ENCODE results near the gene PTPRT. TPM values are rescaled to one million over a fixed set of nuclear protein-coding genes. Genes with fewer than 3 reads are reported as not detected.

Gene PTPRT
- total RNA-seq, 1 experiment from 2014 or later, result 0.13 TPM

GRCh38 chr20:42530191-42530590, 659.5 kb downstream of the PTPRT start:
- Mint-ChIP-seq H3K4me1 (peaks cover 0 to 2% of the 10 kb centered on the region in 2 experiments; a peak in 1 of 4 replicates), H3K4me3 (no peak overlapping the region), H3K9me3 (no peaks in the 10 kb centered on the region), H3K27ac (no peak overlapping the region), H3K36me3 (ENCODE audit: insufficient read depth in 1 of 3, low read depth in 3 of 3) (no peaks in the 10 kb centered on the region), H3K27me3 (ENCODE audit: low read depth) (no peaks in the 10 kb centered on the region; the same call in 1 of the 2 replicates)
- Histone ChIP-seq H3K27ac (ENCODE audit: insufficient read length, low read depth, low read length) (no peak overlapping the region), H2BK15ac (ENCODE audit: low read depth, low read length) (no peak overlapping the region), H3K4ac (ENCODE audit: low read depth, low read length) (no peak overlapping the region), H4K20me1 (ENCODE audit: control insufficient read depth, insufficient read depth, insufficient read length) (no peaks in the 10 kb centered on the region), H2BK20ac (ENCODE audit: low read depth, low read length, poor library complexity, severe bottlenecking) (no peak overlapping the region), H2BK12ac (ENCODE audit: insufficient read length, low read depth, low read length) (no peak overlapping the region), H4K5ac (ENCODE audit: insufficient read length, low read depth, low read length) (no peak overlapping the region), H3K4me1 (ENCODE audit: insufficient read depth, low read length) (no peaks in the 10 kb centered on the region), H3K79me2 (ENCODE audit: insufficient read depth, low read length) (no peaks in the 10 kb centered on the region), H3K27me3 (ENCODE audit: insufficient read depth, low read length) (no peaks in the 10 kb centered on the region), H2AK5ac (ENCODE audit: insufficient read length, low read length) (no peak overlapping the region), H4K91ac (ENCODE audit: insufficient read length, low read depth, low read length) (no peak overlapping the region), H3K14ac (ENCODE audit: insufficient read depth, low read length) (no peak overlapping the region), H3T11ph (ENCODE audit: low read length) (no peak overlapping the region), H3K9ac (ENCODE audit: extremely low read depth, insufficient read length, low read length) (no peak overlapping the region), H3K56ac (ENCODE audit: insufficient read length, low read depth, low read length) (no peak overlapping the region), H3K23me2 (ENCODE audit: insufficient read length, low read depth, low read length, poor library complexity, severe bottlenecking) (no peaks in the 10 kb centered on the region), H2BK120ac (ENCODE audit: low read depth, low read length, poor library complexity, severe bottlenecking) (no peak overlapping the region), H4K8ac (replicated peaks; ENCODE audit: insufficient read length, low read depth, low read length) (no peak overlapping the region), H3K9me3 (ENCODE audit: control insufficient read depth, low read depth, low read length) (no peaks in the 10 kb centered on the region), H3K23ac (ENCODE audit: insufficient read length, low read depth, low read length) (no peak overlapping the region), H3K79me1 (ENCODE audit: insufficient read depth, low read depth, low read length, poor library complexity, severe bottlenecking) (no peaks in the 10 kb centered on the region), H2AFZ (ENCODE audit: low read length) (no peak overlapping the region), H3K18ac (ENCODE audit: insufficient read length, low read depth, low read length) (no peak overlapping the region), H2BK5ac (ENCODE audit: insufficient read length, low read length) (no peak overlapping the region), H3K4me2 (ENCODE audit: insufficient read depth, insufficient read length, low read length) (no peak overlapping the region)
- WGBS (ENCODE audit: extremely low coverage, insufficient read length, low lambda C conversion rate), result no CpG with 5 or more reads among the region's 4 CpGs
- no peak for DNase-seq
- TF ChIP-seq, protein P1, sequence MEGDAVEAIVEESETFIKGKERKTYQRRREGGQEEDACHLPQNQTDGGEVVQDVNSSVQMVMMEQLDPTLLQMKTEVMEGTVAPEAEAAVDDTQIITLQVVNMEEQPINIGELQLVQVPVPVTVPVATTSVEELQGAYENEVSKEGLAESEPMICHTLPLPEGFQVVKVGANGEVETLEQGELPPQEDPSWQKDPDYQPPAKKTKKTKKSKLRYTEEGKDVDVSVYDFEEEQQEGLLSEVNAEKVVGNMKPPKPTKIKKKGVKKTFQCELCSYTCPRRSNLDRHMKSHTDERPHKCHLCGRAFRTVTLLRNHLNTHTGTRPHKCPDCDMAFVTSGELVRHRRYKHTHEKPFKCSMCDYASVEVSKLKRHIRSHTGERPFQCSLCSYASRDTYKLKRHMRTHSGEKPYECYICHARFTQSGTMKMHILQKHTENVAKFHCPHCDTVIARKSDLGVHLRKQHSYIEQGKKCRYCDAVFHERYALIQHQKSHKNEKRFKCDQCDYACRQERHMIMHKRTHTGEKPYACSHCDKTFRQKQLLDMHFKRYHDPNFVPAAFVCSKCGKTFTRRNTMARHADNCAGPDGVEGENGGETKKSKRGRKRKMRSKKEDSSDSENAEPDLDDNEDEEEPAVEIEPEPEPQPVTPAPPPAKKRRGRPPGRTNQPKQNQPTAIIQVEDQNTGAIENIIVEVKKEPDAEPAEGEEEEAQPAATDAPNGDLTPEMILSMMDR (conservative IDR thresholded peaks at IDR 0.05), result no peak
